ENCODE data around the gene CALB2. TPM values are rescaled to one million over a fixed set of nuclear protein-coding genes. Genes with fewer than 3 reads are reported as not detected.

The CALB2 gene
- total and polyA plus RNA-seq, 2 of the 8 experiments (the other 6 are each of a cell fraction or from before 2014, with no cell fraction given) = 1.9 to 2.6 TPM

DNA sequence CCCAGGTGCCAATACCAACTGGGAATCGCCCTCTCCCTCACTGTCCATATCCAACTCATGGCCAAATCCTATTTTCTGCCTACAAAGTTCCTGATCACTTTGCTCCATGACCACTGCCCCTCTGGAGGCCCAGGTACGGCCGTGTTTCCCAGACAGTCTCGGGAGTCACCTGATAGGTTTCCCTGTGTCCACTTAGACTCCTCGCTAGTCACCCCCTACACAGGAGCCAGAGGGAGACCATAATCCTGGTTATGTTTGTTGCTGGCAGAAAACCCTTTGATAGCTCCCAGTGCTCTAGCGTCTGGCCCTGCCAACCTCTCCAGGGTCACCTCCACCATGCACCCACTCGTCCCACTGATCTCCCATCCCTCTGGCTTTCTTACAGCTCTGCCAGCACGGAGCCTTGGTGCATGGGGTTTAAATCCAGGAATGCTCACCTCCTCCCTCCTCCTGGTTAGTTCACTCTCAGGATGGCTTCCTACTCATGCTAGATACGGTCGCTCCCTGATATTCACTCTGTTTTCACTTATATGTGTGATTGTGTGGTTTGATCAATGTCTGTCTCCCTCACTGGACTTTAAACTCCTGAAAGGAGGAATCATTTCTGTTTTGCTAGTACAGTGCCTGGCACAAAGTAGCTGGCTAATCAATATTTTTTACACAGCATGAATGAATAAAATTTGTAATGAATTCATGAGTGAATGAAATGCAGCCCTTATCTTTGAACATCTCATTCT, 7.5 kb upstream of the CALB2 start:
- Histone ChIP-seq H4K91ac (replicated peaks; ENCODE audit: insufficient read length, low read length) (no peak overlapping the region), H4K5ac (ENCODE audit: insufficient read length, low read depth, low read length) (no peak overlapping the region), H3K4me2 (ENCODE audit: insufficient read depth in 1 of 2, low read depth in 2 of 2, low read length in 2 of 2) (no peak overlapping the region), H3K4me1 (replicated peaks in 1 of 4; ENCODE audit: control insufficient read depth in 3 of 4, insufficient read depth in 4 of 4, low read length in 3 of 4) (no peaks in the 10 kb centered on the region; a peak in 1 of 7 replicates), H2BK12ac (ENCODE audit: low read depth, low read length) (no peak overlapping the region), H2BK15ac (ENCODE audit: low read length) (no peak overlapping the region; the same call in 1 of the 2 replicates), H3K36me3 (ENCODE audit: control insufficient read depth in 2 of 4, insufficient read depth in 4 of 4, low read length in 3 of 4) (no peaks in the 10 kb centered on the region), H3K27ac (ENCODE audit: low read depth, low read length) (no peak overlapping the region), H3K79me2 (ENCODE audit: control insufficient read depth in 1 of 2, insufficient read depth in 2 of 2, low read length in 2 of 2) (no peaks in the 10 kb centered on the region), H3K14ac (ENCODE audit: insufficient read length) (no peak overlapping the region), H2AFZ (ENCODE audit: low read length) (no peak overlapping the region; the same call in 1 of the 2 replicates), H3K23ac (ENCODE audit: insufficient read length) (no peak overlapping the region), H3K27me3 (replicated peaks in 1 of 4; ENCODE audit: control insufficient read depth in 3 of 4, extremely low read depth in 1 of 4, insufficient read depth in 3 of 4, low read length in 3 of 4) (no peaks in the 10 kb centered on the region), H3K56ac (replicated peaks; ENCODE audit: insufficient read length, low read depth, low read length) (no peak overlapping the region), H2BK5ac (ENCODE audit: low read depth, low read length) (no peak overlapping the region), H3K9ac (replicated peaks in 1 of 4; ENCODE audit: extremely low read depth in 1 of 4, low read depth in 3 of 4, low read length in 3 of 4) (no peak overlapping the region), H3K4me3 (ENCODE audit: extremely low read depth in 1 of 4, insufficient read depth in 2 of 4, low read depth in 3 of 4, low read length in 4 of 4) (no peak overlapping the region), H2BK120ac (replicated peaks; ENCODE audit: low read depth, low read length) (no peak overlapping the region), H4K20me1 (replicated peaks in 1 of 2; ENCODE audit: control insufficient read depth in 1 of 2, insufficient read depth in 2 of 2, low read length in 2 of 2) (no peaks in the 10 kb centered on the region), H2AK5ac (ENCODE audit: low read depth, low read length) (no peak overlapping the region), H2BK20ac (ENCODE audit: low read length) (no peak overlapping the region), H3K18ac (ENCODE audit: extremely low read depth, low read length) (no peak overlapping the region), H3K79me1 (ENCODE audit: low read depth, low read length) (no peaks in the 10 kb centered on the region), H3K4ac (replicated peaks; ENCODE audit: insufficient read length, low read depth, low read length) (no peak overlapping the region), H4K8ac (ENCODE audit: extremely low read depth, insufficient read depth, low read length) (no peak overlapping the region), H3K9me3 (ENCODE audit: insufficient read depth in 2 of 2, low read depth in 1 of 2, low read length in 1 of 2) (no peaks in the 10 kb centered on the region), H3K23me2 (ENCODE audit: low read depth, low read length) (no peaks in the 10 kb centered on the region)
- CTCF ChIA-PET (ENCODE audit: partially characterized antibody) = interaction anchor here (0.6 to 1.6 kb wide), 2 partner anchors 13 to 39 kb away, joined by 3 to 4 read pairs; no protein-coding TSS in a partner anchor
- POLR2A ChIA-PET (ENCODE audit: partially characterized antibody) = interaction anchor here (0.6 kb wide), 1 partner anchor 17 kb away, joined by 3 read pairs; no protein-coding TSS in a partner anchor
- 79% methylated on average over 10 of the region's 10 CpGs; no CpG with 5 or more reads in 1 of the 2 experiments for WGBS, 2 experiments (ENCODE audit: extremely low coverage in 1 of 2, insufficient coverage in 1 of 2, insufficient read length in 1 of 2, insufficient replicate concordance in 2 of 2, low coverage in 1 of 2, low lambda C conversion rate in 2 of 2, missing lambda C conversion rate in 1 of 2)
- DNase-seq (ENCODE audit: low read depth in 1 of 2, low spot score in 2 of 2) (no peak), FAIRE-seq (no peak)
- TF ChIP-seq, protein P1, sequence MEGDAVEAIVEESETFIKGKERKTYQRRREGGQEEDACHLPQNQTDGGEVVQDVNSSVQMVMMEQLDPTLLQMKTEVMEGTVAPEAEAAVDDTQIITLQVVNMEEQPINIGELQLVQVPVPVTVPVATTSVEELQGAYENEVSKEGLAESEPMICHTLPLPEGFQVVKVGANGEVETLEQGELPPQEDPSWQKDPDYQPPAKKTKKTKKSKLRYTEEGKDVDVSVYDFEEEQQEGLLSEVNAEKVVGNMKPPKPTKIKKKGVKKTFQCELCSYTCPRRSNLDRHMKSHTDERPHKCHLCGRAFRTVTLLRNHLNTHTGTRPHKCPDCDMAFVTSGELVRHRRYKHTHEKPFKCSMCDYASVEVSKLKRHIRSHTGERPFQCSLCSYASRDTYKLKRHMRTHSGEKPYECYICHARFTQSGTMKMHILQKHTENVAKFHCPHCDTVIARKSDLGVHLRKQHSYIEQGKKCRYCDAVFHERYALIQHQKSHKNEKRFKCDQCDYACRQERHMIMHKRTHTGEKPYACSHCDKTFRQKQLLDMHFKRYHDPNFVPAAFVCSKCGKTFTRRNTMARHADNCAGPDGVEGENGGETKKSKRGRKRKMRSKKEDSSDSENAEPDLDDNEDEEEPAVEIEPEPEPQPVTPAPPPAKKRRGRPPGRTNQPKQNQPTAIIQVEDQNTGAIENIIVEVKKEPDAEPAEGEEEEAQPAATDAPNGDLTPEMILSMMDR (IDR thresholded peaks at IDR 0.05; ENCODE audit: control extremely low read depth in 1 of 3, insufficient read depth in 1 of 3, low read depth in 1 of 3, low read length in 3 of 3) = no peak
- TF ChIP-seq CHD2 (IDR thresholded peaks at IDR 0.05; ENCODE audit: low read length) = no peak
- TF ChIP-seq TAF7 (optimal IDR thresholded peaks at IDR 0.05; ENCODE audit: borderline replicate concordance, low read depth, low read length) = no peak
- no peak for TF ChIP-seq RNF2 (IDR thresholded peaks at IDR 0.05; ENCODE audit: borderline replicate concordance, low read depth, low read length, missing control alignments, poor library complexity, severe bottlenecking)
- TF ChIP-seq EP300 (IDR thresholded peaks at IDR 0.05; ENCODE audit: borderline replicate concordance in 1 of 2, low read depth in 2 of 2, low read length in 2 of 2) = no peak
- no peak for TF ChIP-seq ZNF274 (IDR thresholded peaks at IDR 0.05; ENCODE audit: borderline replicate concordance, extremely low read depth, low read length)
- no peak for TF ChIP-seq SUZ12 (IDR thresholded peaks at IDR 0.05; ENCODE audit: low read length)
- no peak for TF ChIP-seq KDM1A (IDR thresholded peaks at IDR 0.05; ENCODE audit: borderline replicate concordance, low read length)
- TF ChIP-seq HDAC6 (IDR thresholded peaks at IDR 0.05; ENCODE audit: low read depth, low read length) = no peak

All from H1 (cell line).